HG02970 (cell line): ENCODE results near the gene SMYD1.

Experiments used
- ATAC-seq: cut with Tn5 transposase; IDR thresholded peaks from one replicate; pipeline ENCODE4 v1.9.1; 2021; ENCODE audit warnings: mild to moderate bottlenecking, moderate library complexity, moderate number of reproducible peaks; ENCODE audit not compliant: unreplicated experiment, low FRiP score

Gene SMYD1

DNA sequence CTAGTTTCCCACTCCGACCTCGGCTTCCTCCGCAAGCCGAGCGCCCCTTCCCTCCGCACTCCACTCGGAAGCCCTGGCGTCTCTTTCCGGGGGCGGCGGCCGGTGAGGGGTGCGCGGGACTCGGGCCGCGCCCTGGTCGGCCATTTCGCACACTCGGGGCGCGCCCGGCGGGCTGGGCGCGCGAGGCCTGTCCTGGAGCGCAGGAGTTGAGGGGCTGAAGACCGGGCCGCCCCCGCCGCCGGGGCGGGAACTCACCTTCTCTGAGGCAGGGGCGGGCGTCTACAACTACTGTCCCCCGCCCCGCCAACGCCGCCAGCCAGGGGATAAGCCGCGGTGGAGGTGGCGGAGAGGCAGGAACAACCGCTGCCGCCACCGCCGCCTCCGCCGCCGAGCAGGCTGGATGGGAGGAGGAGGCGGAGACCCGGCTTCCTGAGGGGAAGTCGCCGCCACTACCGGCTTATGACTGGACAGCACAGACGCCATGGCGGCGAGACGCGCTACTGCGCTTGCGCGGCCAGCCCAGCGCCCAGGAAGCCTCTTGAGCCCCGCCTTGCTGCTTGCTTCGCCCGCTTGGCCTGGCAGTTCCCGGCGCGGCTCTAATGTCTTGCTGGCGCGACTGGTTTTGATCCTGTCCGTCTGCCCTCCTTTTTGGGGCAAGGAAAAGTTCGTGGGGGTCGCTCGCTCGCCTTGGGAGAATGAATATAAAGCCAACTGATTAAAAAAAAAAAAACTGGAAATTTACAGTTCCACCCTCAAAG, 12.1 kb upstream of the SMYD1 start, which contains the start of gene KRCC1:
KRCC1 (minus strand) TSS at position 413 of the 758 bp plus-strand sequence. CDS start 27,220 bp downstream, outside the sequence.
- ATAC-seq, result peak; percentile 98

DNA sequence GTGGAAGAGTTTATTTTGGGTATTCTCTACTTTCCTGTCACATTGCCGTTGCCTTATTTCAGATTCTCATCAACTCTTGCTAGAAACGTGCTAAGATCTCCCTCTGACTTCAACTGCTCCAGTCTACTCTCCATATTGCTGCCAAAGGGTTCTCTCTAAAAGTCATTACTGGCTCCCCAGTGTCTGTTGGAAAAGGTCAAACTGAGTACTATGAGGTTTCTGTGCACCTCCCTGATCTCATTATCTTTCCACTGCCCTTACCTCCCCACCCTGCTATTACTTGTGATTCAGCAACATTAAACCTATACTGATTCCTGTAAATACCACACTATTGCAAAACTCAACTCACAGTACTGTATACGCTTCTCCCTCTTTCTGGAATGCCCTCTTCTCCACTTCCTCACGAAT, 10.2 kb upstream of the SMYD1 start:
- ATAC-seq, result no peak

- no peak for ATAC-seq
Observed at GRCh38 chr2:88058191-88058590, 9.4 kb upstream of the SMYD1 start.

GRCh38 chr2:88059979-88060906, 7.4 kb upstream of the SMYD1 start:
- no peak for ATAC-seq

DNA sequence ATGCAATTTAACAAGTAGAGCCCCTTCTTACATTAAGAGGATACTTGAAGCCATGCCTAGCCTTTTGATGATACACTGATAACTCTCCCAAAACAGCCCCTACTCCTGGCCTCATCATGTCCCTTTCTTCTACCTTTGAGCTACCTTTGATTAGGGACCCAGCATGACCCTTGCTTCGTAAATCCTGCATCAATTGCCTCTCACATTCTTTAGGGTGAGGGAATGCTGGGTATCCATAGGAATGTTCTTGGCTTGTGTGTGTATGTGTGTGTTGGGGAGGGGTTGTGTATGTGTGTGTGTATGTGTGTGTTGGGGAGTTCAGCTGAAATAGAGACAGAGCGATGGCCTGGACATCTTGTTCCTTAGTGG, 6.7 kb upstream of the SMYD1 start:
- ATAC-seq, result no peak

DNA sequence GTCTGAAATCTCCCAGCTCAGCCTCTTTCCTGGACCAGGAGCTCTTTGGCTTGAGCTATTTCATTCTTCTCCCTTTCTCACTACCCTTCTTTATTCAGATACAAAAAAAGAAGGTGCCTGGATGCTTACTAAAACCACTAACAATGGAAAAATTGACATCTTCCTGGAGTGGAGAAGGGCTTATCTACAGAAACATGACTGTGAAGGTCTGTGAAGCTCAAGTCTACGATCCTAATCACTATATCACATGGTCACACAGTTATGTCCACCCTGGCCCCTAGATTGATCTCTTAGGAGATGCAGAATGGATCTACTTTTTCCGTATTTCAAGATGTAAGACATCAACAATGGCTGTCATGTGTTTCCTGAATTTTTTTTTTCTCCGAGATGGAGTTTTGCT, 6.3 kb upstream of the SMYD1 start:
- ATAC-seq, result no peak

DNA sequence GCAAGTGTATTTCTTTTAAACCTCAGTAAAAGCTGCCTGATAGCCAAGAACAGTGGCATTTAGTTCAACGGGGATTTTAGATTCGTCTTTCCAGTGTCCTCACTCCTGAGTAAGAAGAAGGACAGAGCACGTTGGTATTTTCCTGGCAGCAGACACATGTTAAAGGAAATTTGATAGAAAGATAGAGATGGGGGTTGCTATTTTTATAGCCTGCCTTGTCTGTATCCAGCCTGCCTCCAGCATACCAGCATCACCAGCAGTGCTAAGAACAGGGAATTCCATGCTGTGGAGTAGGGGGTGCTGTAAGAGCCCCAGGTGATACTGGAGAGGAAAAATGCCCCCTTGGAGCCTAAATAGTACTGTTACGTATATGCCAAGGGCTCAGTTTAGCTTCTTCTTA, 1.1 kb upstream of the SMYD1 start:
- no peak for ATAC-seq

GRCh38 chr2:88067189-88067588, 436 bp upstream of the SMYD1 start:
- no peak for ATAC-seq

- no peak for ATAC-seq
Observed at GRCh38 chr2:88068044-88068443, 419 bp downstream of the SMYD1 start.

- no peak for ATAC-seq
Observed at GRCh38 chr2:88069117-88069516, 1.5 kb downstream of the SMYD1 start.

DNA sequence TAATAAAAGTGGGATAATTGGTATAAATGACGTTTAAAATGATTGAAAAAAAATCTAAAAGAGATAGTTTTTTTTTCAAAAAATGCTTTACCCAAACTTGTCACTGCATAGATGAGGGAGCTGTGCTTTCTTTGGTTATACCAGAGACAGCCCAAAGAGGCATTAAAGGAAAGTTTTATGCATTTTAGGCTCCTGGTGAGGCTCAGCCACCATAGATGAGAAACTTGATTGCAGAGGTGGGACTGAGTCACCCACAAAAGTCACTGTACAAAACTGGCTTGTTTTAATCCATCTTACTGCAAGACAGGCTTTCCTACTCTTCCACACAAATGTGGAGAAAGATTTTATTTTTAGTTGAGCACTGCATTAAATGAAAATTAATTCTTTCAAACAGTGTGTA, 2.4 kb downstream of the SMYD1 start:
- ATAC-seq, result no peak

DNA sequence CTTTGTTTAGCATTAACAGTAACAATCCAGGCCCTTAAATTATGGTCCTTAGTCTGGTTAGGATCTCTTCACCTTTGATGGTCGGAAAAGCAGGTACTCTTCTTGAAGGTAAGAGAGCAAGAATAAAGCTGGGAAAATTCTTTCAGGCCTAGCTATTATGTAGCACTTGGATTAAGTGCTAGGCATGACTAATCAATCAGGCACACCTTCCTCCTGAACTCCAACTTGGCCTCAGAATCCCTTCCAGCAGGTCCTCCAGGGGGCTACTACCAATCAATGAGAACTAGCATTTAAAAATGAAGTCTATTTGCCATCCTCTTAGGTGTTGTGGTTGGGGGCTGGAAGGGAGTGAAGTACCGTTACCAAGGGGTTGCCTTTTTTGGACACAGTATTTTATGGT, 3.7 kb downstream of the SMYD1 start:
- ATAC-seq, result no peak

DNA sequence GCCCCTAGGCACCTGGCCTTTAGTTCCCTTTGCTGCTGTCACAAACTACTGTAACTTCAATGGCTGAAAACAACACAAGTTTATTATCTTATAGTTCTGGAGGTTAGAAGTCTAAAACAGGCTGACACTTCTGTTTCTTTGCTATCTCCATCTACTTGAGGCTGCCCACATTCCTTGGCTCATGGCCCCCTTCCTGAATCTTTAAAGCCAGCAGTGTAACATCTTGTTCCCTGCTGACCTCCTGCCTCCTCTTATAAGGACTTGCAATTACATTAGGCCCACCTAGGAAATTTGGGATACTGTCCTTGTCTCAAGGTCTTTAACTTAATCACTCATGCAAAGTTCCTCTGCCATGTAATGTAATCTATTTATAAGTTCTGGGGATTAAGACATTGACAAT, 6.5 kb downstream of the SMYD1 start:
- no peak for ATAC-seq

DNA sequence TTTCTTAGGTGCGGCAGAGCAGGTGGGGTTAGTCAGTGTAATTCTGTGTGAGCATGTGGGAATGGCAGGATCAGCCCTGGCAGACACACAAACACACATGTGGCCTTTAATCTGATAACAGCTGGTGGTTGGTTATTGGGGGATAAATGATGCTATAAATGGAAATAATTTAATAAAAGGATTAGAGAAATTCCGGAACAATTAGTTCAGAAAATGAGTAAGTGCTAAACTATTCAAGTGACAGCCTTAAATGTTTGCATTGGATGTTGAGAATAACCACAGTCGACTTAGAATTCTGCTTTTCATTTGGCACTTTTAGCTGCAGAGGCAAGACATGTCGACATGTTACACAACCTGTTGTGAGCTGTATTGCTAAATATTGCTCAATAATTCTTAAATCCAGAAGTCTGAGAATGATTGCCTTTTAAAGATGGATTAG, 7.2 kb downstream of the SMYD1 start:
- no peak for ATAC-seq

GRCh38 chr2:88077080-88077479, 9.5 kb downstream of the SMYD1 start:
- no peak for ATAC-seq

DNA sequence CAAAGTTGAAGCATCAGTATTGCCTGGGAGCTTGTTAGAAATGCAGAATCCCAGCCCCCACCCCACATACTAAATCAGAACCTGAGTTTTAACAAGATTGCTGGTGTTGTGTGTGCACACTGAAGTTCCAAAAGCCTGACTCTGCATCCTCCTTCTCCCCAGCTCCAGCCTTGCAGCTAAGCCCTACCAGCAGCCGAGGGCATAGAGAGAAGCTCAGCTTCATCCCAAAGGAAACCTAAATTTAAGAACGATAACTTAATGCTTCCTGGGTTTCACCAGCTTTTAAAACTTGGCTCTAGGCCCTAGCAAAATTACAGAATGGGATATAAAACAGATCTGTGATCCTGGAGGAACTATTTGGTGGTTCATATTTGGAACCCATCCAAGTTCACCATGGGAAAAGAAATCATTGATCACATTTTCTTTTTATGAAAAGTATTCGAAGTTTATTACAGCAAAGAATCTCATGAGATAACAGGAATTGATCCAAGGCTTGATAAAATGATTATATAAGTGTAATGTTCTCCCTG, 11.1 kb downstream of the SMYD1 start:
- ATAC-seq, result no peak

- no peak for ATAC-seq
Observed at GRCh38 chr2:88080545-88080944, 12.9 kb downstream of the SMYD1 start.

- ATAC-seq, result no peak
Observed at GRCh38 chr2:88081924-88082608, 14.4 kb downstream of the SMYD1 start.

DNA sequence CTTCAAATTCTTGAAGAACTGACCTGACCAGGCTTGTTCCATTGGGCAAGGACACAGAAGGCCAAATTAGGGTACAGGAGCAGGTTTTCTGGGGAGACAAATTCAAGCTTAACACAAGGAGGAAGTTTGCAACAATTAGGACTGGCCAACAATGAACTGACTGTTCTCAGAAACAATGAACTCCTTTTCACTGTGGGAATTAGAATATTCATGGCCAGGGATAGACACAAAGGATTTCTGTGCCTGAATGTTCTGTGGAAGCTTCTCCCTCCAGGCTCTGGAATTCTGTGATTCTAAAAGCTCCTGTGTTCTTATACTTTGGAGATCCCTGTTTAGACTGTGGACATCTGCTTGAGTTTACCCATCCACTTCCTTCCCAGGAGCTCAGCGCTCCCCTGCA, 15.2 kb downstream of the SMYD1 start:
- ATAC-seq, result no peak

GRCh38 chr2:88085099-88085498, 17.5 kb downstream of the SMYD1 start:
- ATAC-seq, result no peak

GRCh38 chr2:88085602-88086001, 18.0 kb downstream of the SMYD1 start:
- ATAC-seq, result no peak
